HEK293 (cell line): Measurements from ENCODE around the gene KATNAL1.

Source experiments
- CTCF ChIP-seq: fragments of 450-650 bp; formaldehyde crosslinking; IDR thresholded peaks from 2 replicates; pipeline ENCODE4 v1.5.1; 2016; ENCODE audit warnings: missing biosample characterization, missing genetic modification characterization
- ZBTB10 ChIP-seq: fragments of 450-650 bp; formaldehyde crosslinking; IDR thresholded peaks from 2 replicates; pipeline ENCODE4 v1.5.1; 2016; ENCODE audit warnings: missing biosample characterization, missing genetic modification characterization
- ZBTB17 ChIP-seq: fragments of 450-650 bp; formaldehyde crosslinking; IDR thresholded peaks from 2 replicates; pipeline ENCODE4 v1.5.1; 2016; ENCODE audit warnings: missing biosample characterization, missing genetic modification characterization
- ZBTB48 ChIP-seq: fragments of 450-650 bp; formaldehyde crosslinking; IDR thresholded peaks from 2 replicates; pipeline ENCODE4 v1.5.1; 2016; ENCODE audit warnings: missing biosample characterization, missing genetic modification characterization
- ZNF26 ChIP-seq: fragments of 450-650 bp; formaldehyde crosslinking; IDR thresholded peaks from 2 replicates; pipeline ENCODE4 v1.5.1; 2016; ENCODE audit warnings: missing biosample characterization, missing genetic modification characterization

- TF ChIP-seq ZBTB48 (tag by site-specific recombination) (no peak), CTCF (tag by site-specific recombination) (no peak), ZBTB10 (tag by site-specific recombination) (no peak), ZBTB17 (no peak), ZNF26 (tag by site-specific recombination) (no peak)
Measured at GRCh38 chr13:30319655-30320054, 12.3 kb upstream of the KATNAL1 start.
